ENCODE data around the gene C9orf72.

GRCh38 chr9:27535701-27536118, 37.6 kb downstream of the C9orf72 start:
- TF ChIP-seq ZNF384 (IDR thresholded peaks at IDR 0.05) (no peak), SUZ12 (IDR thresholded peaks at IDR 0.05) (no peak), CTBP1 (IDR thresholded peaks at IDR 0.05; ENCODE audit: borderline replicate concordance) (no peak), FOXM1 (IDR thresholded peaks at IDR 0.05; ENCODE audit: borderline replicate concordance) (no peak), FOXK2 (IDR thresholded peaks at IDR 0.05) (no peak), HDGF (IDR thresholded peaks at IDR 0.05; ENCODE audit: borderline replicate concordance) (no peak), ELF4 (IDR thresholded peaks at IDR 0.05) (no peak), BHLHE40 (IDR thresholded peaks at IDR 0.05; ENCODE audit: borderline replicate concordance) (no peak), NFRKB (IDR thresholded peaks at IDR 0.05) (no peak), TARDBP (IDR thresholded peaks at IDR 0.05) (no peak), SP1 (IDR thresholded peaks at IDR 0.05) (no peak), FOXA1 (IDR thresholded peaks at IDR 0.05) (no peak)

Data from HEK293T (cell line).